GM18502 (cell line): ENCODE results near the gene PCSK1N.

Experiments used
- ATAC-seq: cut with Tn5 transposase; IDR thresholded peaks from one replicate; pipeline ENCODE4 v1.9.1; 2021; ENCODE audit warnings: mild to moderate bottlenecking; ENCODE audit not compliant: unreplicated experiment, poor library complexity

PCSK1N gene

DNA sequence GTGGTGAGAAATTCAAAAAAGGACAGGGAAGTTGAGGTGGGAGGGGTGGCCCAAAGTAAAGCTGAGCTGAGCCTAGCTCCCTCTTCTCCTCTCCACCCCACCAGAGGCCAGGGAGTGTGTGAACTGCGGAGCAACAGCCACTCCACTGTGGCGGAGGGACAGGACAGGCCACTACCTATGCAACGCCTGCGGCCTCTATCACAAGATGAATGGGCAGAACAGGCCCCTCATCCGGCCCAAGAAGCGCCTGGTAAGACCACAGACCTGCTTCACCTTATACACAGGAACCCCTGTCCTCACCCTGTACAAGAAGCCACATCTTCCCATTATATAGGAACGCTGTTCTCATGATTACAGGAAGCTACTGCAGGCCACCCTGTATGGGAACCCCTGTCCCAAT lies 43.2 kb downstream of the PCSK1N start:
- no peak for ATAC-seq

DNA sequence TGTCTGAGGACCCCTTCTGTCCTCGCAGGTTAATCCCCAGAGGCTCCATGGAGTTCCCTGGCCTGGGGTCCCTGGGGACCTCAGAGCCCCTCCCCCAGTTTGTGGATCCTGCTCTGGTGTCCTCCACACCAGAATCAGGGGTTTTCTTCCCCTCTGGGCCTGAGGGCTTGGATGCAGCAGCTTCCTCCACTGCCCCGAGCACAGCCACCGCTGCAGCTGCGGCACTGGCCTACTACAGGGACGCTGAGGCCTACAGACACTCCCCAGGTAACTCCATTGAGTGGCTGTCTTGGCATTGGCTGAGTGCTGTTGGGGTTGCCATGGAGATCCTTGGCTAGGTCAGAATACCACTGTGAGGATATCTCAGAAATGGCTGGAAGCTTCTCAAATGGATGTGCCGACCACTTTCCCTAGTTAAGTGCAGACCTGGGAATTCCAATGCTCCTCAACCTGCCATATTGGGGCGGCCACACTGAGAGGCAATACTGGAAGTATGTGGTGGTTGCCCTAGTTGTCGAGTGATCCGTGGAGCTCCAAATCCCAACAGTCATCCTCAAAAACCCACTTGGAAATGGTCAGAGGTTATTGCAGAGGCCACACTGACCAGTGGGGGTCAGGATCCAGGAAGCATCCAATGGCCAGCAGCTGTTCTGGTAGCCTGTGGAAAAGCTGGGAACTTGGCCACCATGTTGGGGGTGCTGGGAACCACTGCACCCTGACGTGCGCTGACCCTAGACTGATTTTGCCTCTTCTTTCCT lies 44.2 kb downstream of the PCSK1N start:
- ATAC-seq, result no peak

DNA sequence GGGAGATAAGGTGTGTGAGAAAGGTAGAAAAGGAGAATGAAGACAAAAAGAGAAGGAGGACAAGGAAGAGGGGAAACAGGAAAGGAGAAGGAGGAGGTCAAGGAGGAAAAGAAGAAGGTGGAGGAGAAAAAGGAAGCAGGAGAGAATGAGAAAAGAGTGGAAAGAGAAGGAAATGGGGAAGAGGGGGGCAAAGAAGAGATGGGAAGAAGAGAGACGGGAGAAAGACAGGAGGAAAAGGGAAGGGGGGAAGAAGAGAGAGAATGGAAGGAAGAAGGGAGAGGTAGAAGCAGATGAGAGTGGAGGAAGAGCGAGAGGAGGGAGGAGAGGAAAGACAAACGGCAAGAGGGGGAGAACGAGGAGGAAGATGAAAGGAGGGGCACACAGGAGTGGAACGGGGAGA lies 44.9 kb downstream of the PCSK1N start:
- ATAC-seq, result no peak

DNA sequence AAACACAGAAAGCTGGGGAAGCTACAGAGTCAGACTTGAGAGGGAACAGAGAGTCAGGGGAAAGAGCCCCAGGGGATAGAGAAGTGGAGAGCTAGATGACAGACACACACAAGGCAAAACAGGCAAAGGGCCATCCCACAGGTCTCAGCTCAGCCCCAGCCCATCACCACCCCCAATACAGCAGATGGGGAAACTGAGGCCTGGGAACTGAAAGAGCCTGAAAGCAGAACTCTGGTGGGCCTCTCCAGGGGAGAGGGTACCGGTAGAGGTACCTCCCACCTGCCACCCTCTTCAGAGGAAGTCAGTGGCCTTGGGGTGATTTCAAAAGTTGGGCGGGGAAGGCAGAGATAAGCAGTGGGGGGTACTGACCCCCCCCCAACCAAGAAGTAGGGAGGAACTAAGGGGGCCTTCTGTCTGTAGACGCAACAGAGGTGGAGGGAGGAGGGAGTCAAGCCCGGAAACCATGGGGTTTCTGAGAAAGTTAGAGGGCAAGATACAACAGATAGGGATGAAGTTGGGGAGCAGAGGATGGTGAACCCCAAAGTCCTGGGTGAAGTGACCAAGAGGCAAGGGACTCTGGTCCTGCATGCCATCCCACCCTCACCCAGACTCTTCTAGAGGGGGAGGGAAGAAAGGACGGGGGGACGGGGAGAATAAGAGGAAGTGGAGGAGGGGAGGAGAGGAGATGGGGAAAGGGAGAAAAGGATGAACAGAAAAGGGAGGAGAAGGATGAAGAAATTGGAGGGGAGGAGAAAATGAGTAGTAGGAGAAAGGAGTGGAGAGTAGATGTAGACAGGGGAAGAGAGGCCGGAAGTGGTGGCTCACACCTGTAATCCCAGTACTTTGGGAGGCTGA lies 45.8 kb downstream of the PCSK1N start:
- no peak for ATAC-seq

DNA sequence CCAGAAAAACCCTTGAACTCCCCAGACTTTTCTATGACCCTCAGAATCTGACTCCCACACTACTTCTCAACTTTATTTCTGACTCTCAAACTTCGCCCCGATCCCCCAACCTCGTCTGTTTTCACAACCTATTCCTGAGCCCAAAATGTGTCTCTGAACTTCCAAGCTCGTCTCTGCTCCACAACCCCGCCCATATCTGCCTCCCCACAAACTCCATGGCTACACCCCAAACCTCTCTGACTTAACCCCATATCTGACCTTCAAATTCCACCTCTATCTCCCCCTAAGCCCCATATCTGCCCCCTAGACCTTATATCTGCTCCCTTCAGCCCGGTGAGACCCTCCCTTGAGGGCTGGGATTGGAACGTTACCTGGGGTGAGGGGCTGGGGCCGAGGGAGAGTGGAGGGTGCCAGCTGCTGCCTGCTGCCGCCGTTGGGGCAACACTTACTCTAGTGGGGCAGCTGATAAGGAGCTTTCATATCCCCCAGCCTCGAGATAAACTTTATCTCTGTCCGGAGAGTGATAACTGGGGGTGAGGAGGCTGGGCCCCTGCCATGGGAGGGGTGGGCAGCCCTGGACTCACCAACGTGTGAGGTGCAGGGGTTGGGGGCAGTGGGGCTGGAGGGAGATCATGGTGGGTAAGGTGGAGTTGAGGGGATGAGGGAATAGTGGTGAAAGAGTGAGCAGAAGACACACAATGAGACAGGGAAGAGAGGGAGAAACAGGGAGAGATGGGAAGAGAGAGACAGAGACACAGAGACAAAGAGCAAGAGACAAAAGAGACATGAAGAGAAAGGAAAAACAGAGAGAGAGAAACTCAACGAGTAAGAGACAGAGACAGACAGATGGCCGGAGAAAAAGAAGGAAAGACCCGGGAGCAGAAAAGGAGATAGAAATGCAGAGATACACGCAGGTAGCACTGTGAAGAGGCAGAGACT lies 47.6 kb downstream of the PCSK1N start:
- no peak for ATAC-seq

DNA sequence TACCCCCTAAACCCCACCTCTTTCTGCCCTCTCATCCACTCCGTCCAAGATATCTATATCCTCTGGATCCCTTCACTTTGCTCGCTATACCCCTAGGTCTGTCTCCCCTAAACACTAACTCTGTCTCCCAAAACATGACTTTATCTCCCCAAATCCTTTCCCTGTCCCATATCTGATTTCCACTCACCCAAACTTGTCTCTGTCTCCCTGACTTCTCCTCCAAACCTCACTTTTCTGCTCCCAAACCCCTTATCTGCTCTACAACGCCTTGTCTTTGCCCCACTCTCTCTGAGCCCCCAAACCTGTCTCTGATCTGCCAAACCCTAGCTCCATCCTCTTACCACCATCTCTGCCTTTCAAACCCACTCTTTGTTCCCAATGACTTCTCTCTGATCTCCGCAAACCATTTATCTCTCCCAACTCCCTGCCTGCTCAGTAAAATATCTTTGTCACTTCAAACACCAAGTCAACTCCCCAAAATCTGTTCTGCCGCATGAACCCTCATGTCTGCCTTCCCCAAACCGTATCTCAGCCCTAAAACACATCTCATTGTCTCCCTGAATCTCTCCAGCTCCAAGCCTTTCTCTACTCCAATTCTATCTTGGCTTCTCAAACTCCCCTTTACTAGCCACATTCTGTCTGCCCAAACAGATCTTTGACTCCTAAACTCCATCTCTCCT lies 48.4 kb downstream of the PCSK1N start:
- no peak for ATAC-seq

DNA sequence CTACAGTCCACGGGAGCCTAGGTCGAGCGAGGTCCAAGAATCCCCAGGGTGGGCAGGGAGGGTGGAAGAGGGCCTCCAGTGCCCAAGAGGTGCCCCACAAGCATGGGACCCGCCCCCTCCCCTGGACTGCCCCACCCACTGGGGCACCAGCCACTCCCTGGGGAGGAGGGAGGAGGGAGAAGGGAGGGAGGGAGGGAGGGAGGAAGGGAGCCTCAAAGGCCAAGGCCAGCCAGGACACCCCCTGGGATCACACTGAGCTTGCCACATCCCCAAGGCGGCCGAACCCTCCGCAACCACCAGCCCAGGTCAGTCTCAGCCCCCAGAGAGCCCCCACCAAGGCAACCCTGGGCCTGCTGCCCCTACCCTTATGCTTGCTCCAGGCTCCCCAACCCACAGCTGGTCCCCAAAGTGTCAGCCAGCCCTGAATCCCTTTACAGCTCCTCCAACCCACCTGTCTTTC lies 49.0 kb downstream of the PCSK1N start, which contains the start of gene GATA1:
Gene GATA1 (plus strand): TSS at position 250 of the 460 bp plus-strand sequence. CDS start 4,520 bp downstream, outside the sequence.
- no peak for ATAC-seq

DNA sequence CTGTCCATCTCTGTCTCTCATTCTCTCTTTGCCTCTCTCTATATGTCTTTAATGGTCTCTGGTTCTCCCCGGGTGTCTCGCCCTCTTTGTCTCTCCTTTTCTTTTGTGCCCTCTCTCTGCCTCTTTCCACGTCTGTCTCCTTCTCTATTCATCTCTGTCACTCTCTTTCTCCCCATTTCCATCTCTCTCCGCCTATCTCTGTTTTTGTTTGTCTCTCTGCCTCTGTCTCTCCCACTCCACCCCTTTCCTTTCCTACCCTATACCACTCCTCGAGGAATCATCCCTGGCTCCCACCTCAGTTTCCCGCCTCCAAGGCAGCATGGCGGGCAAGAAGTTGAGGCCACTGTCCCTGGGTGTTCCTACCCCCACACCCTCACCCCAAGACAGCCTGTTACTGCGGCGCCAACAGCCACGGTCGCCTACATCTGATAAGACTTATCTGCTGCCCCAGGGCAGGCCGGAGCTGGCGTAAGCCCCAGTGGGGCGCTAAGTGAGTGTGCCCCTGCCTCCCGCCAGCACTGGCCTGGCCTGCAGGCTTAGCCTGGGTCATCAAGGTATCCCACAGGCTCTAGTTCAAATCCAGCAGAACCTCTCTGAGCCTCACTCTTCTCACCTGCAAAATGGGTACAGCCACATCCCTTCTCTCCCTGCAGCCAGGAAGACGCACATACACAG lies 49.7 kb downstream of the PCSK1N start:
- no peak for ATAC-seq

DNA sequence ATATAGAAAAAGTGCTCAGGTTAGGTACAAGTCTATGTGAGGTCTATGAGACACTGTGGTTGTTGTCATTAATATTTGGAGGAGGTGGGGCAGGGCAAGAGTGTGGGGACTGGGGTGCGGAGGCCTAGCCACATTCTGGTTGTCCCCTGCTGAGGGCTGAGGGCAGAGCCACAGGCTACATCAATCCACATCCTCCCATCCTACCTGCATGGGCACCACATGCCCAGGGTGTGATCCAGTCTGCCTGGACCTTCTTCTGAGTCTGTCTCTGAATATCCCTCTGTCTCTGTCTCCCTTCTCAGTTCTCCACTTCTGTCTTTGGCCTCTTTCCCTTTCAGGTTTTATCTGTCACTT lies 50.2 kb downstream of the PCSK1N start:
- no peak for ATAC-seq

DNA sequence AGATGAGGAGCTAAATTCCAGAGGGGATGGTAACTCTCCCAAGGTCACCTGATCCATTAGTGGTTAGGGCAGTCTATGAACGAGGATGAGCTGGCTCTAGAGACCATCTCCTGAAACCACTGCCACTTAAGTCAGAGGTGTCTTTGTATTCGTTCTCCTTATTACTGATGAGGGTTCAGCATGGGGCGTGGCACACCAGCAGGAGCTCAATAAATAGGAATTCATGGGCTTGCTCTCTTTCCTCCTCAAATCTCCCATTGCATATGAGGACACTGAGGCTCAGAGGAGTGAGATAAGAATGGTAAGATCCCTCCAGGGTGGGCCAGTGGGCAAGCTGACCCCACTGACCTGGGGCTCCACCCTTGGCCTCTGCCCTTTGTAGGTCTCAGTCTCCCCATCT lies 50.7 kb downstream of the PCSK1N start:
- no peak for ATAC-seq

DNA sequence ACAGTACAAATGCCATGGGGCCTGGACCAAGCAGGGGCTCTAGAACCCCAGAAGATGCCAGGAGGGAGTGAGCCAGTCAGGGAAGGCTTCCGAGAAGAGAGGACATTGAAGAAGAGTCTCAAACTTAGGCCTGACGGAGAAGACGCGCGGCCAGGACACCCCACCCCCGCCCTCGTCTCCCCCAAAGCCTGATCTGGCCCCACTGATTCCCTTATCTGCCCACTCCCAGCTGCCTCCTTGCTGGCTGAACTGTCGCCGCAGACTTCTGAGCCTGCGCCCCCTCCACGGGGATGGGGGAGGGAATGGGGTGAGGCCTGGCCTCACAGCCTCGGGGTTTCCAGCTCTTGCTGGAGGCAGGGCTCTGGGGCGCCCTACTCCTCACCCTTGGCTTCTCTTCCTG lies 52.6 kb downstream of the PCSK1N start:
- no peak for ATAC-seq

DNA sequence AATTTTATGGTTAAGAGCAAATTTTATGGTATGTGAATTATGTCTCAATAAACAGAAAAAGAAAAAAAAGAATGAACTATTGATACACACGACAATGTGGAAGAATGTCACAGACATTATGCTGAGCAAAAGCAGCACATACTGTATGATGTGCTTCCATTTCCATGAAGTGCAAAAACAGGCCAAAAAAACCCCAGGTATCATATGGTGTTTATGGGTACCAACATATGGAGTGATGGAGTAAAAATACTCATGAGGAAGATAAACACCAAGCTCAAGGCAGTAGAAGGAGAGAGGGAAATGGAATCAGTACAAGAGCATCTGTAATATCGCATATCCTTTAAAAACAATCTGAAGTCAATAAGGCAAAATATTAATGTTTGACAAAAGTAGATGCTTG lies 53.2 kb downstream of the PCSK1N start:
- no peak for ATAC-seq

DNA sequence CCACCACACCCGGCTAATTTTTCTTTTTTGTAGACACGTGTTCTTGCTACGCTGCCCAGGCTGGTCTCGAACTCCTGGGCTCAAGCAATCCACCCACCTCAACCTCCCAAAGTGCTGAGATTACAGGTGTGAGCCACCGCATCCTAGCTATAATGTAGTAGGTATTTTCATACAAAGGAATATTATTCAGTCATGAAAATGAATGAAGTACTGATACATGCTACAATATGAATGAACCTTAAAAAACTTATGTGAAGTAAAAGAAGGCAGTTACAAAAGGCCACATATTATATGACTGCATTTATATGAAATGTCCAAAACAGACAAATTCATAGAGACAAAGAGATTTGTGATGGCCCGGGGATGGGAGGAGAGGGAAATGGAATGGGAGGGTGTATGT lies 53.7 kb downstream of the PCSK1N start:
- no peak for ATAC-seq
